K562 (cell line): Measurements from ENCODE around the gene KLHL29. TPM values are rescaled to one million over a fixed set of nuclear protein-coding genes. Genes with fewer than 3 reads are reported as not detected.

Experiments
- ATAC-seq: fragments of 200-7000 bp; cut with Tn5 transposase; 3 replicates; pipeline ENCODE4 v1.9.1; 2020; ENCODE audit warnings: moderate library complexity
- BruUV-seq: library from RNA; stranded (reverse); fragments of 400-500 nt; replicated peaks from 2 replicates; lab custom pipeline; 2021; lab: Mats Ljungman, UMichigan
- CTCF ChIA-PET: fragments of 300-600 bp; formaldehyde crosslinking; extraction: SDS; loops from one replicate; lab custom pipeline; 2021; ENCODE audit warnings: low intra/inter-chr PET ratio; lab: Yijun Ruan, JAX
- POLR2A ChIA-PET: fragments of 300-600, 350-650 bp; sonication (Branson Sonifier 250); formaldehyde crosslinking; extraction: SDS; loops from one replicate; lab custom pipeline; 2021; ENCODE audit warnings: antibody characterized with exemption, inconsistent platforms; lab: Yijun Ruan, JAX
- DNase-seq, 4 experiments: peaks; one replicate each; pipeline versions ENCODE4 v3.0.0 to v3.0.0-alpha.2; 2011 to 2018; ENCODE audit warnings: low spot score in 3 of 4, mixed read lengths in 3 of 4; ENCODE audit errors: extremely low read depth in 1 of 4
- FAIRE-seq: peaks from 2 replicates; lab custom pipeline; 2011; peaks lifted over from hg19 to GRCh38; lab: Jason Lieb, UNC
- H2AFZ ChIP-seq: 2 replicates; pipeline ENCODE4 v1.6.0; 2011; ENCODE audit warnings: low read depth, low read length, control low read depth, inconsistent platforms
- H3K27ac ChIP-seq: fragments of 200-600 bp; 3 replicates; pipeline ENCODE4 v1.8.0; 2011; ENCODE audit warnings: low read depth, mild to moderate bottlenecking, control low read depth, inconsistent platforms, low read length, moderate library complexity, mixed read lengths; ENCODE audit errors: extremely low read depth
- H3K27me3 ChIP-seq, 2 experiments: fragments of 300-600 bp in 1 of 2; 2 replicates in 1 of 2; 3 replicates in 1 of 2; pipeline versions ENCODE4 v1.6.0 to v1.8.0; 2011; ENCODE audit warnings: inconsistent platforms in 2 of 2, low read length in 2 of 2, mild to moderate bottlenecking in 1 of 2, mixed read lengths in 1 of 2, moderate library complexity in 1 of 2; ENCODE audit not compliant: control insufficient read depth in 2 of 2, insufficient read depth in 2 of 2
- H3K36me3 ChIP-seq: fragments of 300-600 bp; 3 replicates; pipeline ENCODE4 v1.8.0; 2011; ENCODE audit warnings: mild to moderate bottlenecking, low read length, inconsistent platforms; ENCODE audit not compliant: control insufficient read depth, insufficient read depth
- H3K4me1 ChIP-seq, 2 experiments: fragments of 200-600 bp in 1 of 2; replicated peaks in 1 of 2; 2 replicates in 1 of 2; 3 replicates in 1 of 2; pipeline versions ENCODE4 v1.5.1 to v1.8.0; 2011; ENCODE audit warnings: inconsistent platforms in 2 of 2, low read length in 2 of 2, mild to moderate bottlenecking in 1 of 2, mixed read lengths in 1 of 2, moderate library complexity in 1 of 2; ENCODE audit not compliant: control insufficient read depth in 2 of 2, insufficient read depth in 2 of 2
- H3K4me2 ChIP-seq: 2 replicates; pipeline ENCODE4 v1.6.1; 2011; ENCODE audit warnings: low read length, control low read depth, inconsistent platforms, mixed read lengths; ENCODE audit not compliant: insufficient read depth
- H3K4me3 ChIP-seq: fragments of 200-600 bp; sonication (generic), shearing (Covaris generic); 2 replicates; pipeline ENCODE4 v1.5.1; 2016; ENCODE audit warnings: control low read depth, inconsistent platforms
- H3K79me2 ChIP-seq: fragments of 200-600 bp; 3 replicates; pipeline ENCODE4 v1.8.0; 2011; ENCODE audit warnings: low read length, inconsistent platforms; ENCODE audit not compliant: control insufficient read depth, insufficient read depth
- H3K9ac ChIP-seq, 2 experiments: 2 replicates each; pipeline versions ENCODE4 v1.6.0 to v1.6.1; 2011; ENCODE audit warnings: low read depth in 2 of 2, low read length in 2 of 2, control low read depth in 1 of 2, inconsistent platforms in 1 of 2, mild to moderate bottlenecking in 1 of 2, mixed read lengths in 1 of 2; ENCODE audit not compliant: insufficient read depth in 1 of 2
- H3K9me1 ChIP-seq: one replicate; pipeline ENCODE4 v1.6.0; 2011; ENCODE audit warnings: inconsistent platforms, mild to moderate bottlenecking, low read length, moderate library complexity; ENCODE audit not compliant: control insufficient read depth, insufficient read depth
- H3K9me3 ChIP-seq: replicated peaks from 2 replicates; pipeline ENCODE4 v1.5.1; 2011; ENCODE audit warnings: low read depth, low read length, inconsistent platforms; ENCODE audit not compliant: control insufficient read depth, insufficient read depth
- H4K20me1 ChIP-seq: replicated peaks from 2 replicates; pipeline ENCODE4 v1.6.1; 2011; ENCODE audit warnings: low read length, inconsistent platforms, mixed read lengths; ENCODE audit not compliant: control insufficient read depth, insufficient read depth
- E2F6 ChIP-seq, 2 experiments: IDR thresholded peaks; 2 replicates each; pipeline ENCODE4 v1.6.1; 2011; ENCODE audit warnings: borderline replicate concordance in 1 of 2, control low read depth in 1 of 2, low read depth in 1 of 2, low read length in 1 of 2, mild to moderate bottlenecking in 1 of 2, mixed read lengths in 1 of 2, moderate library complexity in 1 of 2; ENCODE audit not compliant: insufficient read depth in 1 of 2, insufficient read length in 1 of 2, poor library complexity in 1 of 2, severe bottlenecking in 1 of 2; ENCODE audit errors: extremely low read depth in 1 of 2
- ESRRB ChIP-seq: fragments of 250-450 bp; sonication (Bioruptor Pico); IDR thresholded peaks from 2 replicates; pipeline ENCODE4 v1.5.0; 2020; ENCODE audit warnings: mild to moderate bottlenecking, moderate library complexity, borderline replicate concordance
- FOS ChIP-seq: IDR thresholded peaks from 3 replicates; pipeline ENCODE4 v1.6.1; 2011; ENCODE audit not compliant: insufficient read length; ENCODE audit errors: extremely low read depth
- GTF2F1 ChIP-seq: IDR thresholded peaks from 2 replicates; pipeline ENCODE4 v1.6.1; 2011; ENCODE audit warnings: low read depth, low read length, improper control_type of control experiment
- MTA2 ChIP-seq: fragments of 450-650 bp; IDR thresholded peaks from 2 replicates; pipeline ENCODE4 v1.6.1; 2016; ENCODE audit warnings: low read depth
- NBN ChIP-seq: fragments of 450-650 bp; IDR thresholded peaks from 2 replicates; pipeline ENCODE4 v1.6.1; 2016; ENCODE audit warnings: low read depth, mild to moderate bottlenecking
- NONO ChIP-seq, 2 experiments: fragments of 200-400 bp in 1 of 2; fragments of 450-650 bp in 1 of 2; formaldehyde crosslinking in 1 of 2; IDR thresholded peaks; 2 replicates each; pipeline ENCODE4 v1.6.1; 2017; ENCODE audit warnings: low read depth in 2 of 2, mild to moderate bottlenecking in 2 of 2, moderate library complexity in 2 of 2, low read length in 1 of 2
- SMAD4 ChIP-seq: fragments of 250-450 bp; sonication (Bioruptor Pico); conservative IDR thresholded peaks from 2 replicates; pipeline ENCODE4 v1.8.0; 2021; ENCODE audit warnings: inconsistent platforms, mild to moderate bottlenecking, moderate library complexity
- ZBTB26 ChIP-seq: fragments of 450-650 bp; formaldehyde crosslinking; IDR thresholded peaks from 2 replicates; pipeline ENCODE4 v1.4.0; 2022; ENCODE audit warnings: missing genetic modification characterization
- ZNF165 ChIP-seq: fragments of 250-450 bp; sonication (Bioruptor Pico); IDR thresholded peaks from 2 replicates; pipeline ENCODE4 v1.4.0; 2020; ENCODE audit warnings: borderline replicate concordance
- ZNF24 ChIP-seq: fragments of 450-650 bp; IDR thresholded peaks from 2 replicates; pipeline ENCODE4 v1.6.1; 2016
- ZNF263 ChIP-seq: sonication (generic); formaldehyde crosslinking; IDR thresholded peaks from 2 replicates; pipeline ENCODE4 v1.8.0; 2022; ENCODE audit warnings: mild to moderate bottlenecking, missing genetic modification reagents, borderline replicate concordance
- ZNF316 ChIP-seq: fragments of 450-650 bp; IDR thresholded peaks from 2 replicates; pipeline ENCODE4 v1.6.1; 2016
- ZNF764 ChIP-seq: fragments of 250-450 bp; sonication (Bioruptor Pico); IDR thresholded peaks from 2 replicates; pipeline ENCODE4 v1.4.0; 2020; ENCODE audit warnings: low read depth, mild to moderate bottlenecking, moderate library complexity
- WGBS: fragments of 100-300 bp; shearing (Covaris generic); methylation state at CpG from one replicate; pipeline ENCODE4 v1.1.6; 2016; ENCODE audit warnings: low coverage, mixed read lengths; ENCODE audit not compliant: insufficient coverage; ENCODE audit errors: missing lambda C conversion rate; 5-methylcytosine and 5-hydroxymethylcytosine counted together
- in situ Hi-C: fragments of 300-500 bp; cut with MboI; formaldehyde crosslinking; loops from 4 replicates; pipeline ENCODE4 v1.15.0; 2018; ENCODE audit warnings: inconsistent platforms, mixed read lengths
- intact Hi-C: fragments of 100-400 bp; cut with micrococcal nuclease; formaldehyde crosslinking; loops from 2 replicates; pipeline ENCODE4 v1.14.2; 2022
- polyA plus RNA-seq, 8 experiments: library from polyadenylated mRNA; depleted of rRNA in 4 of 8; stranded (reverse) in 5 of 8; unstranded in 3 of 8; fragments of >200 nt; fragmentation: Nextera tagmentation in 2 of 8; fragmentation: Illumina TruSeq in 1 of 8; extraction: Ambion mirVana in 2 of 8; extraction: Trizol in 1 of 8; gene quantifications; 2 replicates each; pipeline versions ENCODE4 v1.2.1 to v1.2.3, GENCODE V29; 2011 to 2014; ENCODE audit warnings: inconsistent platforms in 1 of 8, missing spikeins in 1 of 8
- total RNA-seq, 7 experiments: library from RNA; depleted of rRNA in 6 of 7; stranded (reverse); fragments of >200 nt in 6 of 7; fragmentation: Illumina TruSeq in 2 of 7; extraction: Trizol in 2 of 7; gene quantifications; 2 replicates each; pipeline versions ENCODE4 v1.2.1 to v1.2.3, GENCODE V29; 2011 to 2021; ENCODE audit warnings: low replicate concordance in 1 of 7

Gene KLHL29
- total and polyA plus RNA-seq, 9 of the 15 experiments (the other 6 are each of a cell fraction or from before 2014, with no cell fraction given) = 0.03 to 0.31 (median 0.08) TPM; not detected in 1

GRCh38 chr2:23452372-23452771, 67.4 kb downstream of the KLHL29 start:
- BruUV-seq = no TSS peak
- Histone ChIP-seq H3K27ac (no peak overlapping the region), H2AFZ (no peak overlapping the region), H3K9me3 (no peaks in the 10 kb centered on the region), H3K4me1 (peaks cover 0 to 6% of the 10 kb centered on the region in 2 experiments; a peak in 1 of 5 replicates), H3K4me3 (no peak overlapping the region), H3K9me1 (no peaks in the 10 kb centered on the region), H3K79me2 (no peaks in the 10 kb centered on the region), H3K27me3 (peaks cover 4 to 37% of the 10 kb centered on the region in 2 experiments; a peak in 4 of 5 replicates), H3K36me3 (no peaks in the 10 kb centered on the region), H4K20me1 (no peaks in the 10 kb centered on the region), H3K9ac (no peak overlapping the region), H3K4me2 (no peak overlapping the region)
- no peak for DNase-seq
- intact Hi-C loops (no loop called here), in situ Hi-C loops (no loop called here)
- no peak for ATAC-seq
- POLR2A ChIA-PET = no interaction called here
- TF ChIP-seq ZBTB26 (no peak), SMAD4 (CRISPR knock-in tag) (no peak), ZNF165 (CRISPR knock-in tag) (no peak), E2F6 (IDR thresholded peaks at IDR 0.05; ENCODE audit: borderline replicate concordance in 1 of 2, extremely low read depth in 1 of 2, insufficient read depth in 1 of 2, insufficient read length in 1 of 2, low read depth in 1 of 2, low read length in 1 of 2, poor library complexity in 1 of 2, severe bottlenecking in 1 of 2) (no peak), NBN (no peak), FOS (no peak), MTA2 (no peak), ZNF24 (no peak), ESRRB (CRISPR knock-in tag) (no peak), GTF2F1 (no peak), ZNF263 (CRISPR knock-in tag) (no peak), NONO (IDR thresholded peaks at IDR 0.05; ENCODE audit: low read depth in 2 of 2, low read length in 1 of 2) (no peak), ZNF316 (no peak), ZNF764 (CRISPR knock-in tag) (no peak)
- FAIRE-seq = no peak
- 3% methylated on average over 5 of the region's 5 CpGs for WGBS
- CTCF ChIA-PET = no interaction called here
